Glomerular visceral epithelial cell (primary cell): Measurements from ENCODE around the gene TADA2B.
"Not testable (repeated sequence)": the region's sequence is repeated elsewhere in the genome, so short reads cannot be mapped to it uniquely, and the experiment has no call there.

Source experiments
- DNase-seq: peaks from one replicate; pipeline ENCODE4 v3.0.0-alpha.2; 2016; ENCODE audit errors: extremely low spot score

Gene TADA2B

GRCh38 chr4:7079483-7079882 lies 36.3 kb downstream of the TADA2B start:
- not testable (repeated sequence) for DNase-seq

- not testable (repeated sequence) for DNase-seq
These were observed 36.7 kb downstream of the TADA2B start for GRCh38 chr4:7079909-7080308.

GRCh38 chr4:7083597-7084563 lies 40.7 kb downstream of the TADA2B start:
- DNase-seq = no peak

GRCh38 chr4:7084564-7084961 lies 41.4 kb downstream of the TADA2B start:
- DNase-seq = not testable (repeated sequence)

GRCh38 chr4:7086384-7086783 lies 43.2 kb downstream of the TADA2B start:
- no peak for DNase-seq

- DNase-seq = no peak
These were observed 43.9 kb downstream of the TADA2B start for GRCh38 chr4:7087036-7087435.

GRCh38 chr4:7089213-7089986 lies 46.2 kb downstream of the TADA2B start:
- no peak for DNase-seq

GRCh38 chr4:7092026-7092425 lies 48.9 kb downstream of the TADA2B start:
- DNase-seq = no peak

- no peak for DNase-seq
These were observed 51.7 kb downstream of the TADA2B start for GRCh38 chr4:7094916-7095315.

GRCh38 chr4:7095611-7096155 lies 52.5 kb downstream of the TADA2B start:
- DNase-seq = no peak

GRCh38 chr4:7096236-7096635 lies 53.1 kb downstream of the TADA2B start:
- DNase-seq = no peak

GRCh38 chr4:7101692-7102515 lies 58.7 kb downstream of the TADA2B start:
- peak; percentile 57 for DNase-seq

GRCh38 chr4:7102516-7102909 lies 59.3 kb downstream of the TADA2B start:
- DNase-seq = not testable (repeated sequence)

- peak; percentile 85 for DNase-seq
These were observed 59.9 kb downstream of the TADA2B start for GRCh38 chr4:7103031-7103606.

GRCh38 chr4:7103607-7104365 lies 60.6 kb downstream of the TADA2B start:
- DNase-seq = no peak

GRCh38 chr4:7104366-7105031 lies 61.3 kb downstream of the TADA2B start:
- DNase-seq = no peak

GRCh38 chr4:7105276-7105675 lies 62.1 kb downstream of the TADA2B start:
- DNase-seq = peak; percentile 14

GRCh38 chr4:7107166-7107905 lies 64.2 kb downstream of the TADA2B start:
- no peak for DNase-seq
